NOMO-1 treated with dmso at 0.1 percent for 144 hours (cell line): ENCODE data around the gene CAMKK2.

Experiments
- DNase-seq: peaks from one replicate; lab custom pipeline; 2025; ENCODE audit not compliant: unreplicated experiment; lab: John Stamatoyannopoulos, UW

CAMKK2 gene

GRCh38 chr12:121250359-121250758 is 46.1 kb downstream of the CAMKK2 start:
- no peak for DNase-seq

DNA sequence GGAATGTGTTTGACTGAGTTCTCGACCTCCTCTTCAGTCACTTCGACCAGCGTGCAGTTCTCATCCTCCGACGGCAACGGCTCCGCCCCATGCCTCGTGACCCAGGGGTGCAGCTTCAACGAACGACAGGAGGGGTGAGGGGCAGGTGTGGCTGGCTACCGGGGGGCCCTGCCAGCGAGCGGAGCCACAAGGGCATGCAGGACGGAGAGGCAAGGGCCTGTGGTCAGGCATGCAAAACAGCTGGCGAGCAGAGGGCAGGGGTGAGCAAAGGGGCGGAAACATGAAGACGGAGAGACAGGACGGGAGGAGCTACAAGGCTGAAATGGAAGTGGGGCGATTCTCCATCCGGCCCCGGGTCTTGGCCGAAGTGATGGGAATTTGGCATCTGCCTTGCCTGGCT is 47.9 kb downstream of the CAMKK2 start:
- no peak for DNase-seq

DNA sequence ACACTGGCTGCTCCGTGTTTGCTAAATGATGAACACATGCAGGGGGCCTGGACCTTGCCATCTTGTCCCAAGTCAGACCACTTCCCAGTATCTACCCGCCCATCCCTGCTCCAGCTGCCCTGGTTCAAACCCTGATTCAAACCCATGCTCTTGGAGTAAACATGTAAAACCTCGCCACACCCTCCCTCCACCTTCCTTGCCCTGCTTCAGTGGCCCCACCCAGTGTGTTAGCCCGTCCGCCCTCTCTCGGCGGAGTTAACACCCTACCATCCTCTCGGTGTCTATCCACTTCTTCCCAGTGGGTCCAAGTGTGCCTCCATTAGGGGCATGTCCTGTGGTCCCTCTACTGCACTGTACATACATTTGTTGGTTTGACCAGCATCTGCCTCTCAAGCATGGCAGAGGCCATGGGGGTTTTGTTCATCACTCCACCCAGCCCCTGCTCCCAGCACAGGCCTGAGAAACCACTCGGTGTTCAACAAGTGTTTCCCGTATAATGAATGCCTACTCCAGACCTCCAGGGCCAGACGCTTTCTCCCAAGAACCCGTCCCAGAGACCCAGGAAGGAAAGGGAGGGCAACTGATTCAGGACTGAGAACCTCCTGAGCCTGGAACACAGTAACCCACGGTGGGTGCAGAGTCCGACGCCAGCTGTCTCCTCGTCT is 49.5 kb downstream of the CAMKK2 start:
- no peak for DNase-seq

DNA sequence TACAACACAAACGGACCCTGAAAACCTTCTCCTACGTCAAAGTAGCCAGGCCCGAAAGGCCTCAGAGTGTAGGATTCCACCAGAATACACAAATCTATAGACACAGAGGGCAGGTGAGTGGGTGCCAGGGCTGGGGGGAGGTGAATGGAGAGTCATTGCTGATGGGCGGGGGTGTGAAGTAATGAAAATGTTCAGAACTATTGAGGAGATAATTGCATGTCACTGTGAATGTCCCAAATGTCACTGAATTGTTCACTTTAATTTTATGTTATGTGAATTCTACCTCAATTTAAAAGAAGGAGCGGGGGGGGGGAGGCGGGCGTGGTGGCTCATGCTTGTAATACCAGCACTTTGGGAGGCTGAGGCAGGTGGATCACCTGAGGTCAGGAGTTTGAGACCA is 50.6 kb downstream of the CAMKK2 start:
- no peak for DNase-seq

DNA sequence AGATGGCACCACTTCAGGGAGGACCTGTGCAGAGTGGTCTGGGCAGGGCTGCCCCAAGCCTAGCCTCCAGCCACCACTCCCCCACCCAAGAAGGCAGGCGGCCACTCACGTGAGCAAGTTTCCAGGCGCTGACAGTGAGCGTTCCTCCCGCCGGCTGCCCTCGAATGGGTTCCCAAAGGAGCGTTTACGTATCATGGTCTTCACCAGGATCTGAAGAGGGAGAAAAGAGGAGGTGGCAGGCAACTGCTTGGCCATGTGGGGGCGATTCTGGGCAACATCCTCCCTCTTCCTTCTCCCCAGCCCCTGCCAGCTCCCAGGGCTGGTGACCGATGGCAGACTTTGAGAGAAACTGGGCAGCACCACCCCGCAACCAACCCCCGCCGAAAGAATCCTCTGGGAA is 51.5 kb downstream of the CAMKK2 start:
- no peak for DNase-seq

- no peak for DNase-seq
Observed at GRCh38 chr12:121241156-121241970, 55.1 kb downstream of the CAMKK2 start.

DNA sequence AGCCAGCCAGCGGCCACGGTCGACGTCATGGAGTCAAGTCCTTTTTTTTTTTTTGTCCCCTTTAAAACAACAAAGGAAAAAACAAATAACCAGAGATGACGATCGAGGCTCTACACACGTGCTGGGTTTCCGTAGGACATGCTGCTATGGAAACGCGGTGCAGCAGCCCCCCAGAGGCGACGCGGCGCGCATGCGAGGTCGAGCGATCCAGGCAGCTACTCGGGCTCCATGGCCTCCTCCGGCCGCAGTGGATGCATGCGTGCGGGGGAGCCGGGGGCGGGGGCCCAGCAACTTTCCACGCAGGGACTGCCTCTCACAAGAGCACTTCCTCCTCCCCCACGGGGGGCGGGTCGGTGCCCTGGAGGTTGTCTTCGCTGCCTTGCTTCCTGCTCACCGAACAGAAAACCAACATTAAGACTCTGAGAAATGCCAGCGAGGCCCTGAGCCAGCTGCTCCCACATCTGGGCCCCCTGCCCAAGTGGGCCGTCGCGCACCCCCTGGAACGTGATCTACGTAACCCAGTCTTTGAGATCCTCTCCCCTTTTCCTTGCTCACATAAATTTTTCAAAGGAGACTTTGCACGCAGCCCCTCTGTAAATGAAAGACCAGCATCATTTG is 55.9 kb downstream of the CAMKK2 start:
- peak; percentile 82 for DNase-seq

GRCh38 chr12:121240062-121240420 is 56.5 kb downstream of the CAMKK2 start:
- DNase-seq = no peak

DNA sequence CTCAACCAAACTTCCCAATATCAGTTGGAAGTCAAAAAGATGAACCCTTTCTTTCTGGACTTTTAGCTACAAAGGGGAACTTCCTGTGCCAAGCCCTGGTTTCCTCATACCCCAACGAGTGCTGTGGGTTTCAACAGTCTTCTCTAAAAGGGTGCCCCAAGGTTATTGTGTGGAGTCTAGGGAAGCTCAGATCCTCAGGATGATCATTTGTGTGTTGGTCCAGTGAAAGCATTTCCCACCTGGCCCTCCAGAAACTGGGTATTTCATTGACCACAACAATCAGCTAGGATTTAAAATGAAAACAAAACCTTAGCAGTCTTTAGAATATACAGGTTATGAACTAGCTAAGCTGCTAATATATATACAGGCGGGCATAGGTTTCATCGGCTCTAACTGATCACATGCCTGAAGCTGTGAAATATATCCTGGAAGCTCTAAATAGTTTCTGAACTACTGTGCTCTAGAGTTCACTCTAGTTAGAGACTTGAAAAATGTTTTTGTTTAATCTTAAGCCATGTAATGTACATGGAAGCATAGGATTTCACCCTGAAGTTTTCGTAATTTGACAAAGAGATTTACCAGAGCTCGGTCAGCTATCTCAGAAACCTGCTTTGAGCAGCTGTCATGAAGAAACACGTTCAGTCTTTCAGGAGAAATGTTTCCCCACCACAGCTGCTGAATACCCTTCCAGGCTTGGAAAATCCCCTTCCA is 57.0 kb downstream of the CAMKK2 start:
- DNase-seq = peak; percentile 71

DNA sequence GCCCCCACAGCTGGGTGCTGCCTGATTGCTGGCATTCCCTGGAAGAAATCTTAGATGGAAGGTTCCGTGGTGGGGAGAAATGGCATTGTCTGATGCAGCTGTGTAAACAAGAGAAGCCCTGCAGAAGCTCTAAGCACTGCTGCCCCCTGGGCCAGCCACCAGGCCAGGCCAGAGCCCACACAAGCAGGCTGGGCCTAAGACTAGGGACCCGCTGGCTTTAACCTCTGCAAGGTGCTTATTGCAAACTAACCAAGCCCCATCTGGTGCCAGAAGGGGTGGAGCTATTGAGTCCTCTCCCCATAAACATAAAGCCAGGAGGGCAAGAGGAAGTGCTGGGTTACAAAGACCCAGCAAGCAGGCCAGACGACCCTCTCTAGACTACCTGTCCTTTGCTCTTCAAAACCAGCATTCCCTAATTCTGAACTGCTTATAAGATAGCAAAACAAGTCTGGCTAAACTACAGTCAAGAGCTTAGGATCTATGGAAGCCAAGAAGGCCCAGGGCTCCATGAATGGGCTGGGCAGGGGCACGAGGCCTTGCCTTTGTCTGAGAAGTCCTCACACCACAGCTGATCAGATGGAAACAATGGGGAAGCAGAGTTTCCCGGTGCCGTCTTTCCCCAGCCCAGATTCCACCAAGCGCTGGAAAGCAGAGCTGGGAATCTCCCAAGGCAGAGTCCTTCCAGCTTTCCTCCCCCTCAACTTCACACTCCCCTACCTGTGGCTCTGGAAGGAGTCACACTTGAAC is 57.7 kb downstream of the CAMKK2 start:
- DNase-seq = peak; percentile 53

DNA sequence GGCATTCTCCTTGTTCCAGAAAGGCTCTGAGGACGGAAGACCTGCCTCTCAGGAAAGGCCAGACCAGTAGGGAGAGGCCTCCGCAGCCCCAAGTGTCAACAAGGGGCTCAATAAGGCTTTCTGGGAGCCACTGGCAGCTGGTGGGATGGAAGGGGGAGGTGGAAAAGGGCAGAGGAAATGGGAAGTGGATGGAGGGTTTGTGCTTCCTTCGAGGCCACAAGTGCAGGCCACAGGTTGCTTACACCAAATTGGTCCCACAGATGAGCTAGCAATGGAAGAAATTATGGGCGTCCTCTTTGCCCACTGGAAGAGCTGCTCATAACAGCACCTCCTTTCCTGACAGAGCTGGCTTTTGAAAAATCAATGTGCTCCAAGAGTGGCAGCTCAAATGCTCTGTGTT is 58.4 kb downstream of the CAMKK2 start:
- no peak for DNase-seq

GRCh38 chr12:121237415-121237814 is 59.1 kb downstream of the CAMKK2 start:
- DNase-seq = no peak

GRCh38 chr12:121236776-121237175 is 59.7 kb downstream of the CAMKK2 start:
- DNase-seq = no peak

GRCh38 chr12:121233628-121234020 is 62.9 kb downstream of the CAMKK2 start:
- no peak for DNase-seq

DNA sequence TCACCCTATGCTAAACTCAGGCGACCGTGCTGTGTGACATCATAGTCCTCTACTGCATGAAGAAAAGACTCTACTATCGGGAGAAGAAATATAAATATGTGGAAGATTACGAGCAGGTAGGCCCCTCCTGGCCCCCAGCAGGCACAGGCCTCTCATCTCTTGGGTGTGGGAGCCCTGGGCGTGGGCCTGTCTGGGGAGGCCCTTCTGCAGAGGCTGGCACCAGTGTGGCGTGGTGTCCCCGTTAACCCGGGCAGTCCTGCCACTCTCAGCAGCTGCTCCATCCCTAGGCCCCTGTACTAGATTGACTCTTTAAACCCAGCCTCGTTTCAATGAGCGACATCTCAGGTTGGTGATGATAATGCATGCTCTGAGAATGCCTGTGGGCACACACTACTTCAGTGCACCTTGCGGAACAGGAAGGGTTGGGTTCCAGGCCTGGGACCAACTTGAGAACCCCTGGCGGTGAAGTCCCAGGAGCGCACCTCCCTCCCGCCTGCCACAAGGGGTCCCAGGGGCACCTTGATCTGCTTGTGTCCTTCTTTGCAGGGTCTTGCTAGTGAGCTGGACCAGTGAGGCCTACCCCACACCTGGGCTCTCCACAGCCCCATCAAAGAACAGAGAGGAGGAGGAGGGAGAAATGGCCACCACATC is 63.4 kb downstream of the CAMKK2 start:
- DNase-seq = no peak

GRCh38 chr12:121232163-121232562 is 64.3 kb downstream of the CAMKK2 start:
- no peak for DNase-seq

DNA sequence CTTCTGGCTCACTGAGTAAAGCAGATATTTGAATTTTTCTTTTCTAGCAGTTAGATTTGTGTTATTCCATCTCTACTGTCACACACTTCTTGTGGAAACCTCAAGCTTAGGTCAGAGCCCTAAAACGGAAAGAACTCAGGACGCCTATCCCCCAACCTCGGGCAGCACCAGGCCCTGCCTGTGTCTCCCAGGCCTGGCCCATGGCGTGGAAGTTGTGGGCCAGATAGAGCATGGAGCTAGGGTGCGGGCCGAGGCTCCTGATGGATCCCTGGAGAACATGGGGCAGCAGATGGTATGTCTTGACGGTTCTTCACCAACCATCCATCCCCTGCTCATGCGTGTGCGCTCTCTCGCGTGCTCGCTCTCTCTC is 66.0 kb downstream of the CAMKK2 start:
- DNase-seq = no peak

DNA sequence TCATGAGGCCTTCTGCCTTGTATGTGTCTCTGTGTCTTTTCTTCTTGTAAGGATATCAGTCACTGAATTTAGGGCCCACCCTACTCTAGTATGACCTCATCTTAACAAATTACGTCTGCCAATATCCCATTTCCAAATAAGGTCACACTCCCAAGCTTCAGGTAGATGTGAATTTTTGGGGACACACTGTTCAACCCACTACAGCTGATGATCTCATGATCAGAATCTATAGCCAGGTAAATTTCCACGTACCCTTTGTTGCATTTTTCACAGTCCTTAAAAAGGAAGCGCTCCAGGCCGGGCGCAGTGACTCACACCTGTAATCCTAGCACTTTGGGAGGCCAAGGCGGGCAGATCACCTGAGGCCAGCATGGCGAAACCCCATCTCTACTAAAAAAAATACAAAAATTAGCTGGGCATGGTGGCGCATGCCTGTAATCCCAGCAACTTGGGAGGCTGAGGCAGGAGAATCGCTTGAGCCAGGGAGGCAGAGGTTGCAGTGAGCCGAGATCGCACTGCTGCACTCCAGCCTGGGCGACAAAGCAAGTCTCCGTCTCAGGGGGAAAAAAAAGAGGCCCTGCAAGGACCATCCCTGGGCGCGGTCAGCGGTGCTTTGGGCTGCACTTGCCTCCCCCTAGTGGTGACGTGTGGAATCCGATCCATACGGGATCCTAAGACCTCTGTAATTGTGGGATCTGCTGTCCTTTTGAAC is 66.5 kb downstream of the CAMKK2 start:
- peak; percentile 35 for DNase-seq

GRCh38 chr12:121228919-121229665 is 67.4 kb downstream of the CAMKK2 start:
- no peak for DNase-seq
